Kidney (tissue), 14 donors: ENCODE results near the gene CDX1. TPM values are rescaled to one million over a fixed set of nuclear protein-coding genes. Genes with fewer than 3 reads are reported as not detected.
A peak's percentile ranks its signal among the peaks of the same experiment; 100 is the strongest.

ENCODE experiments used
- DNase-seq, 5 donors: peaks; one replicate each; pipeline ENCODE4 v3.0.0-alpha.2; 2013 to 2020
- FAIRE-seq: peaks from 2 replicates; lab custom pipeline; 2012; peaks lifted over from hg19 to GRCh38; lab: Jason Lieb, UNC
- H3K27ac ChIP-seq, 2 donors: one replicate each; pipeline ENCODE4 v1.7.0; 2013; ENCODE audit warnings: low read depth in 2 of 2, low read length in 2 of 2, inconsistent platforms in 1 of 2
- H3K27me3 ChIP-seq: one replicate; pipeline ENCODE4 v1.7.1; 2013; ENCODE audit warnings: low read length, inconsistent platforms; ENCODE audit not compliant: control insufficient read depth, insufficient read depth
- H3K36me3 ChIP-seq, 3 donors: one replicate each; pipeline versions ENCODE4 v1.7.0 to v1.7.1; 2013; ENCODE audit warnings: low read length in 3 of 3, control low read depth in 1 of 3, inconsistent platforms in 1 of 3; ENCODE audit not compliant: insufficient read depth in 3 of 3, control insufficient read depth in 2 of 3
- H3K4me1 ChIP-seq, 3 donors: one replicate each; pipeline versions ENCODE4 v1.7.0 to v1.7.1; 2013; ENCODE audit warnings: low read length in 3 of 3, inconsistent platforms in 1 of 3, low read depth in 1 of 3; ENCODE audit not compliant: control insufficient read depth in 2 of 3, insufficient read depth in 2 of 3
- H3K4me3 ChIP-seq, 3 donors: one replicate each; pipeline versions ENCODE4 v1.7.0 to v1.8.1; 2013; ENCODE audit warnings: low read length in 3 of 3, control low read depth in 1 of 3, inconsistent platforms in 1 of 3
- H3K9ac ChIP-seq, 3 donors: one replicate each; pipeline versions ENCODE4 v1.7.0 to v1.7.1; 2013; ENCODE audit warnings: low read length in 3 of 3, control low read depth in 1 of 3, inconsistent platforms in 1 of 3
- H3K9me3 ChIP-seq, 3 donors: one replicate each; pipeline versions ENCODE4 v1.7.0 to v1.7.1; 2013; ENCODE audit warnings: low read length in 3 of 3, control low read depth in 1 of 3, inconsistent platforms in 1 of 3; ENCODE audit not compliant: control insufficient read depth in 2 of 3, insufficient read depth in 1 of 3
- CTCF ChIP-seq: IDR thresholded peaks from 3 replicates; pipeline ENCODE4 v1.5.1; 2012; ENCODE audit warnings: mild to moderate bottlenecking, moderate library complexity, borderline replicate concordance; ENCODE audit not compliant: insufficient read depth; ENCODE audit errors: extremely low read depth
- intact Hi-C: fragments of 100-400 bp; cut with DNase I; formaldehyde crosslinking; loops from one replicate; pipeline ENCODE4 v1.11.1; 2022
- polyA plus RNA-seq: library from polyadenylated mRNA; stranded (reverse); fragments of 350-450 nt; fragmentation: Illumina TruSeq; extraction: RNeasy Lipid Tissue Mini Kit (QIAGEN cat#74804); gene quantifications from one replicate; pipeline ENCODE4 v1.2.3, GENCODE V29; 2014; ENCODE audit warnings: low read depth, low replicate concordance; ENCODE audit not compliant: insufficient read depth
- total RNA-seq: library from RNA; stranded (reverse); fragmentation: NEBNext Ultra II Directional; extraction: Animal tissue kit (Norgen Biotek cat#: 25700); gene quantifications from one replicate; pipeline ENCODE4 v1.2.1, GENCODE V29; 2021
- donor health status: control.
- donor health status: control.
- donor health status: control.
- donor health status: control.
- donor health status: control.
- donor health status: DM: yes; HTN: yes; CAD: no.
- donor health status: Normal renal cell carcinoma (clear cell type).

CDX1 gene
- total and polyA plus RNA-seq, 2 donors from 2014 or later = 0.39 TPM; not detected in 1

GRCh38 chr5:150124596-150124995, 42.0 kb upstream of the CDX1 start:
- DNase-seq = peak in 1 of 5 donors; percentile 18
- TF ChIP-seq CTCF = no peak
- no peak overlapping the region for H3K27ac ChIP-seq
- H3K9me3 ChIP-seq = no peaks in the 10 kb centered on the region
- peaks cover 0 to 3% (median 1%) of the 10 kb centered on the region in 3 donors for H3K4me1 ChIP-seq
- peaks cover 5 to 11% (median 5%) of the 10 kb centered on the region in 3 donors for H3K36me3 ChIP-seq
- no peaks in the 10 kb centered on the region for H3K27me3 ChIP-seq
- intact Hi-C loops = no loop called here
- no peak for FAIRE-seq
- H3K4me3 ChIP-seq = no peak overlapping the region
- H3K9ac ChIP-seq = no peak overlapping the region

GRCh38 chr5:150125334-150125733, 41.2 kb upstream of the CDX1 start:
- no peak overlapping the region for H3K4me3 ChIP-seq
- no peak overlapping the region for H3K27ac ChIP-seq
- H3K9me3 ChIP-seq = no peaks in the 10 kb centered on the region
- FAIRE-seq (no peak), DNase-seq (peak in 1 of 5 donors; percentile 50)
- no peaks in the 10 kb centered on the region for H3K27me3 ChIP-seq
- intact Hi-C loops = no loop called here
- no peak overlapping the region for H3K9ac ChIP-seq
- peaks cover 6 to 13% (median 7%) of the 10 kb centered on the region in 3 donors for H3K36me3 ChIP-seq
- H3K4me1 ChIP-seq = peaks cover 0 to 10% (median 7%) of the 10 kb centered on the region in 3 donors
- TF ChIP-seq CTCF = no peak

GRCh38 chr5:150126199-150126920, 40.2 kb upstream of the CDX1 start:
- FAIRE-seq = no peak
- Histone ChIP-seq H3K27me3 (no peaks in the 10 kb centered on the region), H3K9ac (no peak overlapping the region), H3K4me3 (no peak overlapping the region), H3K9me3 (no peaks in the 10 kb centered on the region), H3K36me3 (peaks cover 6 to 13% (median 7%) of the 10 kb centered on the region in 3 donors), H3K4me1 (peaks cover 0 to 10% (median 7%) of the 10 kb centered on the region in 3 donors), H3K27ac (no peak overlapping the region)
- TF ChIP-seq CTCF = no peak
- intact Hi-C loops = no loop called here
- DNase-seq = peak in 1 of 5 donors; percentile 41
